K562 (cell line): ENCODE data around the gene MYADM. TPM values are rescaled to one million over a fixed set of nuclear protein-coding genes. Genes with fewer than 3 reads are reported as not detected.

Experiments
- ATAC-seq: fragments of 200-7000 bp; cut with Tn5 transposase; 3 replicates; pipeline ENCODE4 v1.9.1; 2020; ENCODE audit warnings: moderate library complexity
- BruUV-seq: library from RNA; stranded (reverse); fragments of 400-500 nt; replicated peaks from 2 replicates; lab custom pipeline; 2021; lab: Mats Ljungman, UMichigan
- CTCF ChIA-PET: fragments of 300-600 bp; formaldehyde crosslinking; extraction: SDS; loops from one replicate; lab custom pipeline; 2021; ENCODE audit warnings: low intra/inter-chr PET ratio; lab: Yijun Ruan, JAX
- POLR2A ChIA-PET: fragments of 300-600, 350-650 bp; sonication (Branson Sonifier 250); formaldehyde crosslinking; extraction: SDS; loops from one replicate; lab custom pipeline; 2021; ENCODE audit warnings: antibody characterized with exemption, inconsistent platforms; lab: Yijun Ruan, JAX
- DNase-seq, 4 experiments: peaks; one replicate each; pipeline versions ENCODE4 v3.0.0 to v3.0.0-alpha.2; 2011 to 2018; ENCODE audit warnings: low spot score in 3 of 4, mixed read lengths in 3 of 4; ENCODE audit errors: extremely low read depth in 1 of 4
- FAIRE-seq: peaks from 2 replicates; lab custom pipeline; 2011; peaks lifted over from hg19 to GRCh38; lab: Jason Lieb, UNC
- H2AFZ ChIP-seq: 2 replicates; pipeline ENCODE4 v1.6.0; 2011; ENCODE audit warnings: low read depth, low read length, control low read depth, inconsistent platforms
- H3K27ac ChIP-seq: fragments of 200-600 bp; 3 replicates; pipeline ENCODE4 v1.8.0; 2011; ENCODE audit warnings: low read depth, mild to moderate bottlenecking, control low read depth, inconsistent platforms, low read length, moderate library complexity, mixed read lengths; ENCODE audit errors: extremely low read depth
- H3K27me3 ChIP-seq, 2 experiments: fragments of 300-600 bp in 1 of 2; 2 replicates in 1 of 2; 3 replicates in 1 of 2; pipeline versions ENCODE4 v1.6.0 to v1.8.0; 2011; ENCODE audit warnings: inconsistent platforms in 2 of 2, low read length in 2 of 2, mild to moderate bottlenecking in 1 of 2, mixed read lengths in 1 of 2, moderate library complexity in 1 of 2; ENCODE audit not compliant: control insufficient read depth in 2 of 2, insufficient read depth in 2 of 2
- H3K36me3 ChIP-seq: fragments of 300-600 bp; 3 replicates; pipeline ENCODE4 v1.8.0; 2011; ENCODE audit warnings: mild to moderate bottlenecking, low read length, inconsistent platforms; ENCODE audit not compliant: control insufficient read depth, insufficient read depth
- H3K4me1 ChIP-seq, 2 experiments: fragments of 200-600 bp in 1 of 2; replicated peaks in 1 of 2; 2 replicates in 1 of 2; 3 replicates in 1 of 2; pipeline versions ENCODE4 v1.5.1 to v1.8.0; 2011; ENCODE audit warnings: inconsistent platforms in 2 of 2, low read length in 2 of 2, mild to moderate bottlenecking in 1 of 2, mixed read lengths in 1 of 2, moderate library complexity in 1 of 2; ENCODE audit not compliant: control insufficient read depth in 2 of 2, insufficient read depth in 2 of 2
- H3K4me2 ChIP-seq: 2 replicates; pipeline ENCODE4 v1.6.1; 2011; ENCODE audit warnings: low read length, control low read depth, inconsistent platforms, mixed read lengths; ENCODE audit not compliant: insufficient read depth
- H3K4me3 ChIP-seq: fragments of 200-600 bp; sonication (generic), shearing (Covaris generic); 2 replicates; pipeline ENCODE4 v1.5.1; 2016; ENCODE audit warnings: control low read depth, inconsistent platforms
- H3K79me2 ChIP-seq: fragments of 200-600 bp; 3 replicates; pipeline ENCODE4 v1.8.0; 2011; ENCODE audit warnings: low read length, inconsistent platforms; ENCODE audit not compliant: control insufficient read depth, insufficient read depth
- H3K9ac ChIP-seq, 2 experiments: 2 replicates each; pipeline versions ENCODE4 v1.6.0 to v1.6.1; 2011; ENCODE audit warnings: low read depth in 2 of 2, low read length in 2 of 2, control low read depth in 1 of 2, inconsistent platforms in 1 of 2, mild to moderate bottlenecking in 1 of 2, mixed read lengths in 1 of 2; ENCODE audit not compliant: insufficient read depth in 1 of 2
- H3K9me1 ChIP-seq: one replicate; pipeline ENCODE4 v1.6.0; 2011; ENCODE audit warnings: inconsistent platforms, mild to moderate bottlenecking, low read length, moderate library complexity; ENCODE audit not compliant: control insufficient read depth, insufficient read depth
- H3K9me3 ChIP-seq: replicated peaks from 2 replicates; pipeline ENCODE4 v1.5.1; 2011; ENCODE audit warnings: low read depth, low read length, inconsistent platforms; ENCODE audit not compliant: control insufficient read depth, insufficient read depth
- H4K20me1 ChIP-seq: replicated peaks from 2 replicates; pipeline ENCODE4 v1.6.1; 2011; ENCODE audit warnings: low read length, inconsistent platforms, mixed read lengths; ENCODE audit not compliant: control insufficient read depth, insufficient read depth
- BRF1 ChIP-seq: IDR thresholded peaks from 3 replicates; pipeline ENCODE4 v1.6.1; 2011; ENCODE audit warnings: borderline replicate concordance, mild to moderate bottlenecking; ENCODE audit not compliant: insufficient read length; ENCODE audit errors: extremely low read depth
- MIER1 ChIP-seq: fragments of 450-650 bp; IDR thresholded peaks from 2 replicates; pipeline ENCODE4 v1.6.1; 2016; ENCODE audit warnings: antibody characterized with exemption, mild to moderate bottlenecking, low read depth
- NONO ChIP-seq, 2 experiments: fragments of 200-400 bp in 1 of 2; fragments of 450-650 bp in 1 of 2; formaldehyde crosslinking in 1 of 2; IDR thresholded peaks; 2 replicates each; pipeline ENCODE4 v1.6.1; 2017; ENCODE audit warnings: low read depth in 2 of 2, mild to moderate bottlenecking in 2 of 2, moderate library complexity in 2 of 2, low read length in 1 of 2
- TOE1 ChIP-seq, 2 experiments: fragments of 450-650 bp in 1 of 2; sonication (generic) in 1 of 2; formaldehyde crosslinking in 1 of 2; IDR thresholded peaks; 2 replicates each; pipeline versions ENCODE4 v1.7.1 to v1.8.0; 2016 to 2022; ENCODE audit warnings: borderline replicate concordance in 2 of 2, mild to moderate bottlenecking in 2 of 2, antibody characterized with exemption in 1 of 2, inconsistent platforms in 1 of 2, low read depth in 1 of 2, missing genetic modification reagents in 1 of 2, moderate library complexity in 1 of 2
- ZNF644 ChIP-seq: fragments of 200-800 bp; sonication (Bioruptor generic); IDR thresholded peaks from 2 replicates; pipeline ENCODE4 v1.6.1; 2016; ENCODE audit warnings: low read depth, missing genetic modification characterization, missing compliant biosample characterization
- WGBS: fragments of 100-300 bp; shearing (Covaris generic); methylation state at CpG from one replicate; pipeline ENCODE4 v1.1.6; 2016; ENCODE audit warnings: low coverage, mixed read lengths; ENCODE audit not compliant: insufficient coverage; ENCODE audit errors: missing lambda C conversion rate; 5-methylcytosine and 5-hydroxymethylcytosine counted together
- in situ Hi-C: fragments of 300-500 bp; cut with MboI; formaldehyde crosslinking; loops from 4 replicates; pipeline ENCODE4 v1.15.0; 2018; ENCODE audit warnings: inconsistent platforms, mixed read lengths
- intact Hi-C: fragments of 100-400 bp; cut with micrococcal nuclease; formaldehyde crosslinking; loops from 2 replicates; pipeline ENCODE4 v1.14.2; 2022
- polyA plus RNA-seq, 8 experiments: library from polyadenylated mRNA; depleted of rRNA in 4 of 8; stranded (reverse) in 5 of 8; unstranded in 3 of 8; fragments of >200 nt; fragmentation: Nextera tagmentation in 2 of 8; fragmentation: Illumina TruSeq in 1 of 8; extraction: Ambion mirVana in 2 of 8; extraction: Trizol in 1 of 8; gene quantifications; 2 replicates each; pipeline versions ENCODE4 v1.2.1 to v1.2.3, GENCODE V29; 2011 to 2014; ENCODE audit warnings: inconsistent platforms in 1 of 8, missing spikeins in 1 of 8
- total RNA-seq, 7 experiments: library from RNA; depleted of rRNA in 6 of 7; stranded (reverse); fragments of >200 nt in 6 of 7; fragmentation: Illumina TruSeq in 2 of 7; extraction: Trizol in 2 of 7; gene quantifications; 2 replicates each; pipeline versions ENCODE4 v1.2.1 to v1.2.3, GENCODE V29; 2011 to 2021; ENCODE audit warnings: low replicate concordance in 1 of 7
- TF ChIP-seq, protein P1 (sequence below): fragments of 250-450 bp; sonication (Bioruptor Pico); IDR thresholded peaks from 2 replicates; pipeline ENCODE4 v1.8.0; 2021; ENCODE audit warnings: borderline replicate concordance, mild to moderate bottlenecking, moderate library complexity; ENCODE audit not compliant: poor library complexity, severe bottlenecking
- TF ChIP-seq, protein P2 (sequence below), 2 experiments: fragments of 450-650 bp; formaldehyde crosslinking in 1 of 2; IDR thresholded peaks; 2 replicates each; pipeline versions ENCODE4 v1.4.0 to v1.6.1; 2014 to 2020; ENCODE audit warnings: mild to moderate bottlenecking in 2 of 2, borderline replicate concordance in 1 of 2, low read depth in 1 of 2

Gene MYADM
- total and polyA plus RNA-seq, 9 of the 15 experiments (the other 6 are each of a cell fraction or from before 2014, with no cell fraction given) = 4.5 to 70.3 (median 14.4) TPM

DNA sequence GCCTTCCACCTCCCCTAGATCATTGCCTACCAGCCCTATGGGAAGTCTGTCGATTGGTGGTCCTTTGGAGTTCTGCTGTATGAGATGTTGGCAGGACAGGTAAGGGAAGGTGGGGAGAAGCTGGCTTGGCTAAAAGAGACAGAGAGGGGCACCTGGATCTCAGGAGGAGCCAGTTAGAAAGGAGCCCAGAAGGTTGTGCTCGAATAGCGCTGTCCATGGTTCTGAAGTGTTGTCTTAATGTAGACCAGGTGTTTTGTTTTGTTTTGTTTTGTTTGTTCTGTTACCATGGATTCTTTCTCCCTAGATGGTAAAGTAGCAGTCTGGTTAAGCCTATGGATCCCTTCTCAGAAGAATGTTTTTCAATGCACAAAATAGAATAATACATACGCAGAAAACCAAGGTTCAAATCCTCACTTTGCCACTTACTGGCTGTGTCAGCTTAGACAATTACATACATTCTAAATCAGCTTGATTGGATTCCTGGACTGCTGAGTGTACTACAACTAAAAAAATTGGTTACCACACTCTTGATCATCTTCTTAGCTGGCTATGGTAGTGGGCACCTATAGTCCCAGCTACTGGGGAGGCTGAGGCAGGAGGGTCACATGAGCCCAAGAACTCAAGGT lies 35.5 kb downstream of the MYADM start:
- POLR2A ChIA-PET = no interaction called here
- Histone ChIP-seq H3K79me2 (no peaks in the 10 kb centered on the region), H3K4me3 (no peak overlapping the region), H3K27ac (no peak overlapping the region), H3K27me3 (peaks cover 6 to 32% of the 10 kb centered on the region in 2 experiments; a peak in 4 of 5 replicates), H3K9me1 (peaks cover 3% of the 10 kb centered on the region), H3K4me1 (peaks cover 3 to 25% of the 10 kb centered on the region in 2 experiments; a peak in 3 of 5 replicates), H3K9ac (no peak overlapping the region), H4K20me1 (peaks cover 13% of the 10 kb centered on the region), H2AFZ (no peak overlapping the region), H3K9me3 (no peaks in the 10 kb centered on the region), H3K4me2 (no peak overlapping the region), H3K36me3 (no peaks in the 10 kb centered on the region)
- WGBS = 2% methylated on average over 4 of the region's 4 CpGs
- in situ Hi-C loops = no loop called here
- DNase-seq = peak; percentile 46 to 64 (median 54)
- no TSS peak for BruUV-seq
- intact Hi-C loops = no loop called here
- FAIRE-seq = peak; percentile 90
- ATAC-seq = no peak
- CTCF ChIA-PET = no interaction called here
- TF ChIP-seq NONO (IDR thresholded peaks at IDR 0.05; ENCODE audit: low read depth in 2 of 2, low read length in 1 of 2) = no peak
- TF ChIP-seq MIER1 = peak; percentile 94
- no peak for TF ChIP-seq BRF1
- TF ChIP-seq, protein P1, sequence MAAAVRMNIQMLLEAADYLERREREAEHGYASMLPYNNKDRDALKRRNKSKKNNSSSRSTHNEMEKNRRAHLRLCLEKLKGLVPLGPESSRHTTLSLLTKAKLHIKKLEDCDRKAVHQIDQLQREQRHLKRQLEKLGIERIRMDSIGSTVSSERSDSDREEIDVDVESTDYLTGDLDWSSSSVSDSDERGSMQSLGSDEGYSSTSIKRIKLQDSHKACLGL (CRISPR knock-in tag) = no peak
- TF ChIP-seq, protein P2, sequence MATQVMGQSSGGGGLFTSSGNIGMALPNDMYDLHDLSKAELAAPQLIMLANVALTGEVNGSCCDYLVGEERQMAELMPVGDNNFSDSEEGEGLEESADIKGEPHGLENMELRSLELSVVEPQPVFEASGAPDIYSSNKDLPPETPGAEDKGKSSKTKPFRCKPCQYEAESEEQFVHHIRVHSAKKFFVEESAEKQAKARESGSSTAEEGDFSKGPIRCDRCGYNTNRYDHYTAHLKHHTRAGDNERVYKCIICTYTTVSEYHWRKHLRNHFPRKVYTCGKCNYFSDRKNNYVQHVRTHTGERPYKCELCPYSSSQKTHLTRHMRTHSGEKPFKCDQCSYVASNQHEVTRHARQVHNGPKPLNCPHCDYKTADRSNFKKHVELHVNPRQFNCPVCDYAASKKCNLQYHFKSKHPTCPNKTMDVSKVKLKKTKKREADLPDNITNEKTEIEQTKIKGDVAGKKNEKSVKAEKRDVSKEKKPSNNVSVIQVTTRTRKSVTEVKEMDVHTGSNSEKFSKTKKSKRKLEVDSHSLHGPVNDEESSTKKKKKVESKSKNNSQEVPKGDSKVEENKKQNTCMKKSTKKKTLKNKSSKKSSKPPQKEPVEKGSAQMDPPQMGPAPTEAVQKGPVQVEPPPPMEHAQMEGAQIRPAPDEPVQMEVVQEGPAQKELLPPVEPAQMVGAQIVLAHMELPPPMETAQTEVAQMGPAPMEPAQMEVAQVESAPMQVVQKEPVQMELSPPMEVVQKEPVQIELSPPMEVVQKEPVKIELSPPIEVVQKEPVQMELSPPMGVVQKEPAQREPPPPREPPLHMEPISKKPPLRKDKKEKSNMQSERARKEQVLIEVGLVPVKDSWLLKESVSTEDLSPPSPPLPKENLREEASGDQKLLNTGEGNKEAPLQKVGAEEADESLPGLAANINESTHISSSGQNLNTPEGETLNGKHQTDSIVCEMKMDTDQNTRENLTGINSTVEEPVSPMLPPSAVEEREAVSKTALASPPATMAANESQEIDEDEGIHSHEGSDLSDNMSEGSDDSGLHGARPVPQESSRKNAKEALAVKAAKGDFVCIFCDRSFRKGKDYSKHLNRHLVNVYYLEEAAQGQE (IDR thresholded peaks at IDR 0.05; ENCODE audit: borderline replicate concordance) = peak; percentile 99
- TF ChIP-seq, protein P2 (CRISPR knock-in tag; IDR thresholded peaks at IDR 0.05; ENCODE audit: low read depth) = peak; percentile 95
- TF ChIP-seq ZNF644 = 0 out of 2 replicates have a peak, but pooled peaks have one; percentile 32
- TF ChIP-seq TOE1 (IDR thresholded peaks at IDR 0.05; ENCODE audit: borderline replicate concordance) = no peak
- TF ChIP-seq TOE1 (CRISPR knock-in tag; IDR thresholded peaks at IDR 0.05; ENCODE audit: borderline replicate concordance, low read depth) = 0 out of 2 replicates have a peak, but pooled peaks have one; percentile 34
